Measurements from ENCODE around the gene ACKR1.

Gene ACKR1

DNA sequence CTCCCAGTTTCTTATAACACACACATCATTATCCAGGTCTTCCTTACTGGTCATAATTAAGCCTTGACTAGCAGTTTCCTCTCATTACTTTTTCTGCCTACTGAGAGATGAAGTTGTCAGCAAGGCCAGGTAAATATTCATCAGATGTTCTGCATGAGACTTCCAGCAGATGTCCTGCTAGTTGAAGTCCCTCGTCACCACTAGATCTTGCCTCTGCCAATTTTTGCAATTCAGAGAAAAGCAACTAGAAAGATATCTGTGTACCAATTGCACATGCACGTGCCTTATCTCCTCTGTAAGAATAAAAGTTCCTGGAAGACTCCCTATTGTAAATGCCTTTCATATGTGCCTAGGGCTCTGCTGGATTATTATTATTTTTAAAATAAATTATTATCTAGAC is 18.3 kb downstream of the ACKR1 start:
- Histone ChIP-seq H3F3A (ENCODE audit: insufficient read depth, low read length) (no peaks in the 10 kb centered on the region), H3K4me1 (ENCODE audit: insufficient read depth, low read length, severe bottlenecking) (no peaks in the 10 kb centered on the region), H3K4me3 (ENCODE audit: low read depth, low read length, poor library complexity, severe bottlenecking) (no peak overlapping the region), H3K9me2 (ENCODE audit: low read depth, low read length) (no peaks in the 10 kb centered on the region), H3K79me2 (ENCODE audit: insufficient read depth, low read length) (no peaks in the 10 kb centered on the region), H3K36me3 (ENCODE audit: insufficient read depth, low read length) (no peaks in the 10 kb centered on the region), H3K9ac (ENCODE audit: low read length) (no peak overlapping the region), H3K27ac (ENCODE audit: low read depth, low read length, poor library complexity, severe bottlenecking) (no peak overlapping the region), H4K20me1 (ENCODE audit: insufficient read depth, low read length) (no peaks in the 10 kb centered on the region), H3K9me3 (ENCODE audit: low read length) (no peaks in the 10 kb centered on the region), H3K27me3 (ENCODE audit: insufficient read depth, low read length) (no peaks in the 10 kb centered on the region), H3K4me2 (ENCODE audit: low read length) (no peak overlapping the region), H2AFZ (ENCODE audit: low read length) (no peak overlapping the region)
- TF ChIP-seq, protein P1, sequence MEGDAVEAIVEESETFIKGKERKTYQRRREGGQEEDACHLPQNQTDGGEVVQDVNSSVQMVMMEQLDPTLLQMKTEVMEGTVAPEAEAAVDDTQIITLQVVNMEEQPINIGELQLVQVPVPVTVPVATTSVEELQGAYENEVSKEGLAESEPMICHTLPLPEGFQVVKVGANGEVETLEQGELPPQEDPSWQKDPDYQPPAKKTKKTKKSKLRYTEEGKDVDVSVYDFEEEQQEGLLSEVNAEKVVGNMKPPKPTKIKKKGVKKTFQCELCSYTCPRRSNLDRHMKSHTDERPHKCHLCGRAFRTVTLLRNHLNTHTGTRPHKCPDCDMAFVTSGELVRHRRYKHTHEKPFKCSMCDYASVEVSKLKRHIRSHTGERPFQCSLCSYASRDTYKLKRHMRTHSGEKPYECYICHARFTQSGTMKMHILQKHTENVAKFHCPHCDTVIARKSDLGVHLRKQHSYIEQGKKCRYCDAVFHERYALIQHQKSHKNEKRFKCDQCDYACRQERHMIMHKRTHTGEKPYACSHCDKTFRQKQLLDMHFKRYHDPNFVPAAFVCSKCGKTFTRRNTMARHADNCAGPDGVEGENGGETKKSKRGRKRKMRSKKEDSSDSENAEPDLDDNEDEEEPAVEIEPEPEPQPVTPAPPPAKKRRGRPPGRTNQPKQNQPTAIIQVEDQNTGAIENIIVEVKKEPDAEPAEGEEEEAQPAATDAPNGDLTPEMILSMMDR (IDR thresholded peaks at IDR 0.05; ENCODE audit: low read length) = no peak
- TF ChIP-seq EZH2 (IDR thresholded peaks at IDR 0.05; ENCODE audit: borderline replicate concordance, low read length) = no peak

- no peaks in the 10 kb centered on the region for H3K36me3 ChIP-seq (ENCODE audit: insufficient read depth, low read length)
- H3K4me3 ChIP-seq (ENCODE audit: low read depth, low read length, poor library complexity, severe bottlenecking) = no peak overlapping the region
- H3K27ac ChIP-seq (ENCODE audit: low read depth, low read length, poor library complexity, severe bottlenecking) = no peak overlapping the region
- H4K20me1 ChIP-seq (ENCODE audit: insufficient read depth, low read length) = no peaks in the 10 kb centered on the region
- no peaks in the 10 kb centered on the region for H3K27me3 ChIP-seq (ENCODE audit: insufficient read depth, low read length)
- H3K9ac ChIP-seq (ENCODE audit: low read length) = no peak overlapping the region
- no peak overlapping the region for H2AFZ ChIP-seq (ENCODE audit: low read length)
- H3K9me3 ChIP-seq (ENCODE audit: low read length) = no peaks in the 10 kb centered on the region
- H3K9me2 ChIP-seq (ENCODE audit: low read depth, low read length) = no peaks in the 10 kb centered on the region
- no peaks in the 10 kb centered on the region for H3K4me1 ChIP-seq (ENCODE audit: insufficient read depth, low read length, severe bottlenecking)
- H3K4me2 ChIP-seq (ENCODE audit: low read length) = no peak overlapping the region
- no peaks in the 10 kb centered on the region for H3K79me2 ChIP-seq (ENCODE audit: insufficient read depth, low read length)
- H3F3A ChIP-seq (ENCODE audit: insufficient read depth, low read length) = no peaks in the 10 kb centered on the region
- TF ChIP-seq, protein P1 (IDR thresholded peaks at IDR 0.05; ENCODE audit: low read length) = no peak
- TF ChIP-seq EZH2 (IDR thresholded peaks at IDR 0.05; ENCODE audit: borderline replicate concordance, low read length) = no peak
These were observed 23.9 kb downstream of the ACKR1 start for GRCh38 chr1:159228554-159228953.

DNA sequence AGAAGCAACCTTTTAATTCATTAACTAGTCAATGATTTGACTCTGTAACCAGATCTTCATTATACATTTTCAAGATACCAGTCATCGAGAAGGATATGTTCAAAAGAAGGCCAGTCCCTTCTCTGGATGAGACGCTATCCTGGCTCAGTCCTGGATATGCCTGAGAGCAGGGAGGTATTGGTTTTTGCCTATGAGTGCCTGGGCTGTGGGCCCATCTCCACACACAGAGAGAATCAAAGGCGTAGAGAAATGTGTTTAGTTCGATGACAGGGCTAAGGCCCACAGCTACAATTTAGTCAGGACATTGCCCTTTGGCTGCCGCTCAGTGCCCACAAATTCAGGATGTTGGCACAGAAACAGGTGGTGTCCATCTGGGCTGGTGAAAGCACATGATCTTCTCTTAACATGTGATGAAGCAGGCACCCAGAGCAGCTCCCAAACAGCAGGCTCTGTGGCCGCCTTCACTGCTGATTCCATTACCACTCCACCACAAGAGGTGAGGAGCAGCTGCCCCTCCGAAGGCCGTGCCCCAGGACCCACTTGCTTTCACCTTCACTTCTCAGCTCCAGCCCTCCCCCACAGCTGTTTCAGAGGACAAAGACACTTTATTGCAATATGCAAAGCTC is 24.7 kb downstream of the ACKR1 start:
- H2AFZ ChIP-seq (ENCODE audit: low read length) = no peak overlapping the region
- no peaks in the 10 kb centered on the region for H3K79me2 ChIP-seq (ENCODE audit: insufficient read depth, low read length)
- no peak overlapping the region for H3K4me3 ChIP-seq (ENCODE audit: low read depth, low read length, poor library complexity, severe bottlenecking)
- TF ChIP-seq, protein P1 (IDR thresholded peaks at IDR 0.05; ENCODE audit: low read length) = no peak
- TF ChIP-seq EZH2 (IDR thresholded peaks at IDR 0.05; ENCODE audit: borderline replicate concordance, low read length) = no peak
- H3K4me1 ChIP-seq (ENCODE audit: insufficient read depth, low read length, severe bottlenecking) = no peaks in the 10 kb centered on the region
- H3F3A ChIP-seq (ENCODE audit: insufficient read depth, low read length) = no peaks in the 10 kb centered on the region
- H3K9ac ChIP-seq (ENCODE audit: low read length) = no peak overlapping the region
- H3K4me2 ChIP-seq (ENCODE audit: low read length) = no peak overlapping the region
- H3K27ac ChIP-seq (ENCODE audit: low read depth, low read length, poor library complexity, severe bottlenecking) = no peak overlapping the region
- H4K20me1 ChIP-seq (ENCODE audit: insufficient read depth, low read length) = no peaks in the 10 kb centered on the region
- H3K9me2 ChIP-seq (ENCODE audit: low read depth, low read length) = no peaks in the 10 kb centered on the region
- H3K36me3 ChIP-seq (ENCODE audit: insufficient read depth, low read length) = no peaks in the 10 kb centered on the region
- H3K9me3 ChIP-seq (ENCODE audit: low read length) = no peaks in the 10 kb centered on the region
- H3K27me3 ChIP-seq (ENCODE audit: insufficient read depth, low read length) = no peaks in the 10 kb centered on the region

All from OCI-LY1 (cell line).